HL-60/S4 treated with retinoic acid at 250 ng/mL for 4 days and 3 days (cell line): ENCODE measurements around the gene C12orf76.
"Not testable (repeated sequence)": the region's sequence is repeated elsewhere in the genome, so short reads cannot be mapped to it uniquely, and the experiment has no call there.

ENCODE experiments used
- in situ Hi-C: fragments of 300-500 bp; cut with MboI; formaldehyde crosslinking; loops from 2 replicates; pipeline ENCODE4 v1.7.0; 2022; ENCODE audit warnings: low sequenced_read_pairs

The C12orf76 gene, protein sequence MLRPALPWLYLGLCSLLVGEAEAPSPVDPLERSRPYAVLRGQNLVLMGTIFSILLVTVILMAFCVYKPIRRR

DNA sequence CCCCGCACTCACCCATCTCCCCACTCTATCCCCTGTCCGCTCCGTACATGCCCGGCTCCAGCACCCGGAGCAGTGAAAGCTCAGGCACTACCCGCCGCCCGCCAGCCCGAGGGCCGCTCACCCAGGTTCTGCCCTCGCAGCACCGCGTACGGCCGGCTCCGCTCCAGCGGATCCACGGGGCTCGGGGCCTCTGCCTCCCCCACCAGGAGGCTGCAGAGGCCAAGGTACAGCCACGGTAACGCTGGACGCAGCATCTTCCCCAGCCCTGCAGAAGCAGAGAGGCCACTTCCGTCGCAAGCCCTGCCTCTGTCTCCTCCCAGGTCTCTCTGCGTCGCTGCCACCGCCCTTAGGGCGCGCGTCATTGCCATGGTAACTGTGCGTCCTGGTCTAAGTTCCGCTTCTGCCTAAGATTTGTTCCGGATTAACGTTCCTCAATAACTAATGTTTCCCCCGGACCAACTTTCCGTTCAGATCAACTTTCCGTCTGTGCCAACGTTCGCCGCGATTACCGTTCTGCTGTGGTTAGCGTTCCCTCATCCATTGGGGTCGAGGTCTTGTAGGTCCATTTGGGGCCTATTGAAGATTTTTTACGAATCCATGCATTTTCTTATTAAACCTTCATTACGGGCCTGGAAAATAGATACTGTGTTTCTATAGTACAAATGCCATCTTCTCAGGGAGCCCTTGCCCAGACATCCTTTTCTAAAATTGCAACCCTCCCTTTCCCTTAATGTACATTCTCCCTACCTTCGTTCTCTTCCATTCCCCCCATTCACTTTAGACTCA, at the start of gene C12orf76:
Gene C12orf76, minus strand, starts transcription at position 281 of the 786 bp plus-strand sequence. Its CDS starts 27 bp downstream, at position 254.
- in situ Hi-C loops: no loop called here

DNA sequence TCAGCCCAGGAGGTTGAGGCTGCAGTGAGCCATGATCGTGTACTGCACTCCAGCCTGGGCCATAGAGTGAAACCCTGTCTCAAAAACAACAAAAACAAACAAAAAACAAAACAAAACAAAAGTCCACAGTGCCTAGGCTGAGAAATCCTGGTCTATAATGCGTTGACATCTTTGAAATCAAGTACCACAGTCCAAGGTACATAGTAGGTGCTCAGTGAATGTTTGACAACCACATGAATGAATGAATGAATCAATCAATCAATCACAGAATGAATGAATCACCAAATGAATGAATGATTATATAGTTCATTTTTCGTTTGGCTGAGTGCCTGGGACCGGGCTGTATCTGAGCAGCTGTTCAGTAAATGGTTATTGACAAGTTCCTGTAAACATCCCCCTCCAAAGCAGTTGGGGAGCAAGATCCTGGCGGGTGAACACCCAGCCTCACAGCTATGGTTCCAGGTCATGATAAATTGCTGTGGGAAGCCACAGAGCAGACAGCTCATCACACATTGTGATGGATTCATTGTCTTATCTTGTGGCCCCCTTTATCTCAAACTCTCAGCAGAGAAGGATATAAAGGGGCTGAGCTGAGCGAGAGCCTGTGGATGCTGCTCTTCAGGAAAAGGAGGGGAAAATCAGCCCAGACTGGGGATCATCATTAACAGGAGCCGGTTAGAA, 45.4 kb upstream of the C12orf76 start:
- in situ Hi-C loops: no loop called here

DNA sequence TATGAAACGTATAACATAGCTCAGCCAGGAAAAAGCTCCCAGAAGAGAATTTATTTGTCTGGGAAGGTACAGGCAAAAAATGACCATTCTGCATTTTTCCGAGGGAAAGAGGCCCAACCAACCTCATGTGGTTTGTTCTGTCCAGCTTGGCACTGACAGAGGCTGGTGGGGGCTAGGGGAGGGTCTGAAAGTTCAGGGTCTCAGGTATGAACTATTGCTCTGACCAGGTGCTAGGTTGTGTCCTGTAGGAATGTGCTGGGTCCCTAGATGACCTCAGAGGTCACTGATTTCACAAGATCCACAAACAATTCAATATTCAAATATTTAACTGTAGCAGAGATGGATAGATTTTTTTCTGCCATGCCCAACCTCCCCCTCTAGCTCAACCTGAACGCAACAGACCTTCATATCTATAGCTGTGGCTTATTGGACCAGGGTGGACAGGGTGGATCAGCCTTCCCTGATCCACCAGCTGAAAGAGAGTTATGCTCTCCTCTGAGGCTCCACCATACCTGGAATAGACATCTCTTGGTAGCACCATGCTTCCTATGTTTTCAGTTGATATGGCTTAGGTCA, 42.9 kb upstream of the C12orf76 start:
- in situ Hi-C loops: no loop called here

DNA sequence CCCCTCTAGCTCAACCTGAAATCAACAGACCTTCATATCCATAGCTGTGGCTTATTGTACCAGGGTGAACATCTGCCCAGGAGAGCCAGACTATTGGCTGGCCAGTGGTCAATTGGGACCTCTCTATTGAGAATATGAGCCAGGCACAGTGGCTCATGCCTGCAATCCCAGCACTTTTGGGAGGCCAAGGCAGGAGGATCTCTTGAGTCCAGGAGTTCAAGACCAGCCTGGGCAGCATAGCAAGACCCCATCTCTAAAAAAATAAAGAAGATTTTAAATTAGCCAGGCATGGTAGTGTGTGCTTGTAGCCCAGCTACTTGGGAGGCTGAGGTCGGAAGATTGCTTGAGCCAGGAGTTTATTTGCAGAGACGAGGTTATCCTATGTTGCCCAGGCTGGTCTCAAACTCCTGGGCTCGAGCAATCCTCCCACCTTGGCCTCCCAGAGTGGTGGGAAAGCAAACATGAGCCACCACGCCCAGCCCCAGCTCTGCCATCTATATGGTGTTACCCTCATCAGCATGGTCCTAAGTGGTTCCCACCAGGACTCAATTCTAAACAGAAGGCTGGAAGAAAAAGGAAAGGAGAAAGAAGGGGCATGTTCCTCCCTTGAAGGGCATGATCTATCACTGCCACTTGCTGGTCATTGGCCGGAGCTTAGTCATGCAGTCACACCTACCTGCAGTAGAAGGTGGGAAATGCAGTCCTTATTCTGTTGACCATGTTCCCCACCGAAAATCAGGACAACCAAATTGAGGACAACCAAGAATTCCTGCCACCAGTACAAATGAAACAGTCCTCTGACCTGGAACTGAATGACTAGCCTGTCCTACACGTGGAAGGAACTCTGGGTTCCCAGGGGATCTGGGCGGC, 42.2 kb upstream of the C12orf76 start:
- in situ Hi-C loops: no loop called here

DNA sequence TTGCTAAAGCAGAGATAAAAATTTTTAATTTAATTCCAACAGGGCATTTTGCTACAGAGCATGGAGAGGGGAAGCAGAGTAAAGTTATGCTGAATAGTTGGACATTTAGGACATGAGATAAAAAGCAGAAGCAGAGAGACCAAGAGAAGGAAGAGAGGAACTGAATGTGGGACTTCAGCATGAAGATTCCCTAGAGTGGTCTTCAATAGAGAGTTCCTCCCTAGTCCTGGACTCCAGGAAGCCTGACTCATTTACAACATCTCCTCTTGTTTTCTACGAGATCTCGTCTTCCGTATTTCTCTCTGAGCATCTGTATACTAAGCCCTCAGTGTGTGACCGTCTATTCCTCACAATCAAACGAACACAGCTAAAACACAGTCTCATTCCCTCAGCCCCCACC, 40.6 kb upstream of the C12orf76 start:
- in situ Hi-C loops: no loop called here

DNA sequence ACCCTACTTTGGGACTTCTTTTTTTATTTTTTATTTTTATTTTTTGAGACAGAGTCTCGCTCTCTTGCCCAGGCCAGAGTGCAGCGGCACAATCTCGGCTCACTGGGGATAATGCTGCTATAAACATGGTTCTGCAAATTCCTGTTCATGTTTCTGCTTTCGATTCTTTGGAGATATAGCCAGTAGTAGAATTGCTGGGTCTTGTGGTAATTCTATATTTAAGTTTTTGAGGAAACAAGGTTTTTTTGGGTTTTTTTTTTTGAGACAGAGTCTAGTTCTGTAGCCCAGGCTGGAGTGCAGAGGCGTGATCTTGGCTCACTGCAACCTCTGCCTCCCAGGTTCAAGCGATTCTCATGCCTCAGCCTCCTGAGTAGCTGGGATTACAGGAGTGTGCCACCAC, 39.9 kb upstream of the C12orf76 start:
- in situ Hi-C loops: not testable (repeated sequence)

DNA sequence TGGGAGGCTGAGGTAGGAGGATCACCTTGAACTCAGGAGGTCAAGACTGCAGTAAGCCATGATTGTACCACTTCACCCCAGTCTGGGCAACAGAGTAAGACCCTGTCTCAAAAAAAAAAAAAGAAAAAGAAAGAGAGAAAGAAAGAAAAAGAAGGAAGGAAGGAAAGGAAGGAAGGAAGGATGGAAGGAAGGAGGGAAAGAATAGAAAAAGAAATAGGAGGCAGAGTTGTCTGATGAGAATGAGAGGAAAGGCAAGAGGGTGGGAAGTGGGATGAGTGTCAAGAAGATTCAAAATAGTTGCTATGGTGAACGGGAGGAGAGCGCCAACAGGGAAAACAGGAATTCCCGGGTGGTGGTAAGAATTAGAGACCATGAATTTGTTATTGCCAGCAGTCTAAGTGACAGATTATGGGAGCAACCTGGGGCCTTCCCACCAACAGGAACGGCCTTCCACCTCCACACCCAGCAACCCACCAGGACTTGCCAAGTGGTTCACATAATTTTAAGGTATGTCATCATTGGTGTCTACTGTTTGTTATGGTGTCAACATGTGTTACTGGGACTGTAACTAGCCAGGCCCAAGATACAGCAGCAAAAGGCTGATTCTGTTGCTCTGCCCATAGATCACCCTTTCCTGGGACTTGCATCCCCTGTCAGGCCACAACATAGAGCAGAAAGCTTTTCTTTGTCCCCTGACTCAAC, 36.1 kb upstream of the C12orf76 start:
- in situ Hi-C loops: no loop called here

DNA sequence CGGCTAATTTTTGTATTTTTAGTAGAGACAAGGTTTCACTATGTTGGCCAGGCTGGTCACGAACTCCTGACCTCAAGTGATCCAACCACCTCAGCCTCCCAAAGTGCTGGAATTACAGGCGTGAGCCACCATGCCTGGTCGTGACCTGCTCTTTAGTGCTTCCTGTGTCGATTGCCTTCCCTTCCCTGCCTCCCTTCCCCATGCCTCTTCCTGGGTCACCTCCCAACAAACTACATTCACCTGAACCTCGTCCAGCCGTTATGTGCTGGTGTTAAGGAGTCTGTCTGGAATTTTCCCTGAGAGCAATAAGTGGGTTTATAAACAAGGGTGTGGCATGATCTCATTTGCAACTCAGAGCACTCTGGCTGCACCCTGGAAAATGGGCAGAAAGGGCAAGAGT, 32.1 kb upstream of the C12orf76 start:
- in situ Hi-C loops: no loop called here

DNA sequence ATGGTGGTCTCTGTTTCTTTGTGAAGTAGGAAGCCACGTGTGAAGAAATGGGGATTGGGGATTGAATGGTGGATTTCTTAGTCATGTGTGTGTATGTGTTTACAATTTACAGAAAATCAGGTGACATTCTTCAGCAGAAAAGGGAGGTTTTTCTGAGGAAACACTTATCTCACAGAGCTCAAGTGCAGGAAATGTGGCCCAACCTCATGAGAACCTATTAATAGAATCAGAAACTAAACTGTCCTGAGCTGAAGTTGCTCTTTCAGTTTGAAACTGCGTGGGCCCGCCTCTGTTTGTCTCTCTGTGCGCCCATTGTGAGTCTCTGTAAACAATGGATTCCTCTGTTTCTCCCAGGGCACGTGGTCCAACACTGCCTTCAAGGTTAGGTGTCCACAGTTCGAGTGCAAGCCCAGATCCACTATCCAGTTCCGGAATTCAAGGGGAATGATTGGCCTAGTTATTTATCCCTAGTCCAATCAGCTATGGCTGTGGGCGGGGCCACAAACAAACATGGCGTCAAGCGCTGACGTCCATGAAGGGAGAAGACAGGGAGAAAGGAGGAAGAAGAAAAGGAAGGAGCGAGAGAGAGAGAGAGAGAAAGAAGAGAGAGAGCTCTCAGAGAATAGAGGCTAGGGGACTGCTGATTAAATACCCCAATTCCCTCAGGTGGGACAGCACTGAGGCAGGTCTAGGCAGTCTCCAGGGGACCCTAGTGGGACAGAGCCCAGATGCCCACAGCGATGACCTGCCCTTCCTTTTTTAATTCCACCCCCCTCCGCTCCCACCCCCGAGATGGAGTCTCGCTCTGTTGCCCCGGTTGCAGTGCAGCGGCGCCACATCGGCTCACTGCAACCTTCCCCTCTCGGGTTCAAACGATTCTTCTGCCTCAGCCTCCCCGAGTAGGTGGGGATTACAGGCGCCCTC, 31.4 kb upstream of the C12orf76 start:
- in situ Hi-C loops: no loop called here

DNA sequence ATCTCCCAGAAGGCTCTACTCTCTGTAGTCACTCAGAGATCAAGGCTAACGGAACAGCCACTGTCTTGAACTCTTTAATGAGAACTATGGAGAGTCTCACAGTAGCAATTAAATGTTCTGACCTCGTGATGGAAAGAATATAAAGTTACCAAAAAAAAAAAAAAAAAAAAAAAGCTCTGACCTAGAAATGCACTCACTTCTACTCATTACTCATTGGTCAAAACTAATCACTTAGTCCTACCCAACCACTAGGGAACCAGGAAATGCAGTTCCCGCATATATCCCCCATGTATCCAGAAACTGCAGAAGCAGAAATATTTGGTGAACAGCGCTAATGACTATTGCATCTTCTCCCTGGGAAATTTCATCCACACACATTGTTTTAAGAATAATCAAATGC, 29.5 kb upstream of the C12orf76 start:
- in situ Hi-C loops: no loop called here

DNA sequence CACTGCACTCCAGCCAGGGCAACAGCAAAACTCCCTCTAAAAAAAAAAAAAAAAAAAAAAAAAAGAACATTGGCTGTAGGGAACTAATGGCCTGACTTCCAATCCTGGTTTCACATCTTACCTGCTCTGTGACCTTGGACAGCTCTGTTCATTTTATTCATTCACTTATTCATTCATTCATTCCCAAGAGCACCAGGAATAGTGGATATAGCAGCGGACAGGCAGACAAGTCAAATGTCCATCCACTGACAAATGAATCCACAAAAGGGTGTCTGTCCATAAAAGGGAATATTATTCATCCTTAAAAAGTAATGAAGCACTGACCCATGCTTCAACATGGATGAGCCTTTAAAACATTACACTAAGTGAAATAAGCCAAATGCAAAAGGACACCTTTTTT, 27.6 kb upstream of the C12orf76 start:
- in situ Hi-C loops: no loop called here

DNA sequence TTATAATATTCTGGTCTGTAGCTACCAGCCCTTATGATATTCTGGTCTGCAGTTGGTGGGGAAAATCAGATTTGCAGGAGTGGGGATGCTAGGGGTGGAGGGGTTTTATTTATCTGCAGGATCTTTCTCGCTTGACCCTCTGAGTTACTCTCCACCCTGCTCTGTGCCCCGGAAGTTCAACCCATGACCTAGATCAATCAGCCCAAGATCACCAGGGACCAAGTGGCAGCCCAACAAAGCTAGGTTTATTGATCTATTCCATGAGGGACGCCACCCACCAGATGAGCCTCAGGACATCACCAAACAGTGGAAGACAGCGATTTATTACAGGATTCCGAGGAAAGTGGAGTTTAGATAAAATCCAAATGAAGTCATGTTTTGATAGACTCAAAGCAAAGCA, 25.8 kb upstream of the C12orf76 start:
- in situ Hi-C loops: no loop called here

DNA sequence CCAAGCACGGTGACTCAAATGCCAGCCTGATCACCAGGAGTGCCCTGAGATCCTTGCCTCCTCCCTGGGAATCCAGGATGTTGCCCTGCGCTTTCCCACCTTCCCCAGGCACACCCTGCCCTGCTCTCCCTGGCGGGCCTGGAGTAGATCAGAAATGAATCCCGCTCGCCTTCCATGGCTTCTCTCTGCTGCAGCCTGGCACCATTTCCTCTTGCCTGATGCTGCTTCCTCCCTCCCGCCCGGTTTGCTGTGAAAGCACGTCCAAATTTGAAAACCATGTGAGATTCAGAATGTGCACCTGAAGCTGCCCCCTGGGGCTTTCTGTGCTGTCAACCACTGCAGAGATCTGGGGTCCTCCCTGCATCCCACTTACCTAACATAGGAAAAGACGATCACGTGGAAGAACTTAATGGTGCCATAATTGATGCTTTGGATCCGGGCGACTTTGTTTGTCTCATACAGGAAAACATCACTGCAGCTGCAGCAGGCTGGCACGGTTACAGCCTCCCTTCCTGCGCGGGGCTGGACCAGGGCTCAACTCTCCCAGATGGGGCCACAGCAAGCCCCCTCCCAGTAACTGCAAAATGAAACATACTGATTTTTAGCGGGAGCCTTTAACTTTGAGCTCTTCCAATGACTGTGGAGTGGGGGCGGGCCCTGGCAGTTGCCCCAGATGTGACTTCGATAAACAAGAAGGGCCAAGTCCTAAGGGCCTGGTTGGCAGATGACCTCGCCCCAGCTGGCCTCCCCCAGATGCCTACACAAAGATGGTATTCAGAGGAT, 24.9 kb upstream of the C12orf76 start:
- in situ Hi-C loops: no loop called here

DNA sequence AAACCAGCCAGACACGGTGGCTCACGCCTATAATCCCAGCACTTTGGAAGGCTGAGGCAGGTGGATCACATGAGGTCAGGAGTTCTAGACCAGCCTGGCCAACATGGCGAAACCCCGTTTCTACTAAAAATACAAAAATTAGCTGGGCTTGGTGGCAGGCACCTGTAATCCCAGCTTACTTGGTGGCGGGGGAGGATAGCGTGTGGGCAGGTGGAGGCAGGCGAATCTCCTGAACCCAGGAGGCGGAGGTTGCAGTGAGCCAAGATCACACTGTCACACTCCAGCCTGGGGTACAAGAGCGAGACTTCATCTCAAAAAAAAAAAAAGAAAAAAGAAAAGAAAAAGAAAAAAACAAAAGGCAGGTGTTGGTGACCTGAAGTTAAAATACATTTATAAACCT, 24.3 kb upstream of the C12orf76 start:
- in situ Hi-C loops: not testable (repeated sequence)

DNA sequence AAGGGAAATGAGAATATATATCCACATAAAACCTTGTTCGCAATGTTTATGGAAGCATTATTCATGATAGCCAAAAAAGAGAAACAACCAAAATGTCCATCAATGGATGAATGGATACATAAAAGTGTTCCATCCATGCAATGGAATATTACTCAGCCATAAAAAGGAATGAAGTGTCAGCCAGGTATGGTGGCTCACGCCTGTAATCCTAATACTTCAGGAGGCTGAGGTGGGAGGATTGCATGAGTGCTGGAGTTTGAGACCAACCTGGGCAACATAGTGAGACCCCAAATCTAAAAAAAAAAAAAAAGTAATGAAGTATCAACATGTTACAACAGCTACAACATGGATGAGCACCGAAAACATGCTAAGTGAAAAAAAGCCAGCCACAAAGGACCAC, 23.6 kb upstream of the C12orf76 start:
- in situ Hi-C loops: no loop called here

DNA sequence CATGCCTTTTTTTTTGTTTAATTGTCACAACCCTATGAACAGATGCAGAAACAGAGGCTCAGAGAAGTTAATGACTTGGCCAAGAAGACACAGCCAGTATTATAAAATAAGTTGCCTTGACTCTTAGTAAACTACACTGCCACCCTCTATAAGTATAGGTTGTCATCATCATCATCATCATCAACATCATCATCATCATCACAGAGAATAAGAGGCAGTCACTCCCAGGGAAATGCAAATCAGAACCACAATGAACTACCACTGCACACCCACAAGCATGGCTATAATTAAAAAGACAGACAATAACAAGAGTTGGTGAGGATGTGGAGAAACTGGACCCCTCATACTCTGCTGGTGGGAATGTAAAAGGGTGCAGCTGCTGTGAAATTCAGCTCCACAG, 23.2 kb upstream of the C12orf76 start:
- in situ Hi-C loops: no loop called here

DNA sequence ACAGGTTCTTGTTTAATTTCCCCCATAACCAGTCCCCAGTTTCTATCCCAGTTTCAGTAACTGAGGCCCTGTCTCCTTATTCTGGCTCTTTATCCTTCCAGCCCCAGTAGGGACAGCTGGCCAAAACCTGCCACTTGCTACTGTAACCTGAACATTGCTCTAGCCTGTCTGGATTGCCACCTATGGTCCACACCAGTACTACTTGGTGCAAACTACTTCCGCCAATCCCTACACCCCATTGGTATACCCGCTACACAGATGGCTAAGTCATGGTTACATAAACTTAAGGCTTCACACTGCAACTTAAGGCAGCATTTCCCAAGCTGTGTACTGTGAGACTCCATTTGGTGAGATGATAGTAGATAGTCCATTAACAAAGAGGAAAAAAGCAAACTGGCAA, 20.3 kb upstream of the C12orf76 start:
- in situ Hi-C loops: no loop called here

DNA sequence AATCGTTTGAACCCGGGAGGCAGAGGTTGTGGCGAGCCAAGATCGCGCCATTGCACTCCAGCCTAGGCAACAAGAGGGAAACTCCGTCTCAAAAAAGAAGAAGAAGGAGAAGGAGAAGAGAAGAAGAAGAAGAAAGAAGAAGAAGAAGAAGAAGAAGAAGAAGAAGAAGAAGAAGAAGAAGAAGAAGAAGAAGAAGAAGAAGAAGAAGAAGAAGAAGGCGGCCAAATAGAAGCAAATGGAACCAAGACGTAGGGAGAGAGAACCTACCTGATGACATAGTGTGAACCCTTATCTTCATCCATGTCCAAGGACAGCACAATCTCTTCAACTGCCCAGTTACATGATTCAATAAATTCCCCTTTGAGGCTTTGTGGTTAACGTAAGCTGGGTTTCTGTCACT, 19.8 kb upstream of the C12orf76 start:
- in situ Hi-C loops: not testable (repeated sequence)

DNA sequence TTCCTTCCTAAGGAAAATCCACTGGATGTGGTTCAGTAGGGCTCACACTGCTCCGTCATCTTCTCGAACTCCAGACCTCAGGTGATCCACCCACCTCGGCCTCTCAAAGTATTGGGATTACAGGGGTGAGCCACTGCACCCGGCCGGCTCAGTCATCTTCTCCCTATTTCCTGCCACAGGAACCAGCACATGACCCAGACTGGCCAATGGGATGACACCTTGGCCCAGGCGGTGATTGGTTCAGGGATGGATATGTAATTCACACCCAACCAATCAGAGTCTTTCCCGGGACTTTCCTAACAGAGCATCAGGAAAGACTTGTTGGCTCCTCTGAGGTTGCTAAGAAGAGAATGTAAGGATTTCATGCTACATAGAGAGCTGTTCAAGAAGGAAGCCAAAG, 19.2 kb upstream of the C12orf76 start:
- in situ Hi-C loops: no loop called here
